Measurements from ENCODE around the gene VCAM1. TPM values are rescaled to one million over a fixed set of nuclear protein-coding genes. Genes with fewer than 3 reads are reported as not detected.
A peak's percentile ranks its signal among the peaks of the same experiment; 100 is the strongest.
"Not testable (repeated sequence)": the region's sequence is repeated elsewhere in the genome, so short reads cannot be mapped to it uniquely, and the experiment has no call there.

Gene VCAM1
- total RNA-seq, 1 experiment from 2014 or later = not detected

- Histone ChIP-seq H3K4me1 (ENCODE audit: insufficient read depth, low read length) (peaks cover 2% of the 10 kb centered on the region), H3K36me3 (ENCODE audit: low read depth, low read length) (no peaks in the 10 kb centered on the region), H4K20me1 (ENCODE audit: low read length) (no peaks in the 10 kb centered on the region), H3K9ac (ENCODE audit: low read length) (no peak overlapping the region), H3K9me2 (replicated peaks; ENCODE audit: low read length) (no peaks in the 10 kb centered on the region), H3K4me3 (ENCODE audit: low read length) (no peak overlapping the region), H3K79me2 (ENCODE audit: low read length) (no peaks in the 10 kb centered on the region), H3K4me2 (ENCODE audit: low read length) (no peak overlapping the region), H3K9me3 (ENCODE audit: low read length) (no peaks in the 10 kb centered on the region), H3K27ac (ENCODE audit: low read length) (no peak overlapping the region), H2AFZ (ENCODE audit: low read length) (no peak overlapping the region), H3K27me3 (ENCODE audit: low read length) (no peaks in the 10 kb centered on the region), H3F3A (ENCODE audit: low read length, unreplicated experiment) (no peaks in the 10 kb centered on the region)
- intact Hi-C loops (cut with micrococcal nuclease) = no loop called here
- no peak for ATAC-seq
- CTCF ChIA-PET = no interaction called here
- no peak for DNase-seq
- TF ChIP-seq CTCF (conservative IDR thresholded peaks at IDR 0.05; ENCODE audit: low read depth, low read length) (no peak), EZH2phosphoT487 (IDR thresholded peaks at IDR 0.05; ENCODE audit: borderline replicate concordance, low read length) (no peak), EZH2 (IDR thresholded peaks at IDR 0.05; ENCODE audit: low read length, unreplicated experiment) (no peak)
- no TSS peak for BruUV-seq (replicated peaks)
- POLR2A ChIA-PET (ENCODE audit: unreplicated experiment) = no interaction called here
Measured at GRCh38 chr1:100708476-100709062, 11.0 kb upstream of the VCAM1 start.

- ATAC-seq = no peak
- no peak overlapping the region for H2AFZ ChIP-seq (ENCODE audit: low read length)
- POLR2A ChIA-PET (ENCODE audit: unreplicated experiment) = no interaction called here
- no TSS peak for BruUV-seq (replicated peaks)
- CTCF ChIA-PET = no interaction called here
- H4K20me1 ChIP-seq (ENCODE audit: low read length) = no peaks in the 10 kb centered on the region
- no peaks in the 10 kb centered on the region for H3K79me2 ChIP-seq (ENCODE audit: low read length)
- H3K4me1 ChIP-seq (ENCODE audit: insufficient read depth, low read length) = peaks cover 12% of the 10 kb centered on the region
- H3K27ac ChIP-seq (ENCODE audit: low read length) = no peak overlapping the region
- H3F3A ChIP-seq (ENCODE audit: low read length, unreplicated experiment) = no peaks in the 10 kb centered on the region
- H3K4me3 ChIP-seq (ENCODE audit: low read length) = no peak overlapping the region
- H3K9ac ChIP-seq (ENCODE audit: low read length) = no peak overlapping the region
- no peaks in the 10 kb centered on the region for H3K27me3 ChIP-seq (ENCODE audit: low read length)
- no peaks in the 10 kb centered on the region for H3K36me3 ChIP-seq (ENCODE audit: low read depth, low read length)
- intact Hi-C loops (cut with micrococcal nuclease) = no loop called here
- no peaks in the 10 kb centered on the region for H3K9me3 ChIP-seq (ENCODE audit: low read length)
- DNase-seq = peak; percentile 40
- no peaks in the 10 kb centered on the region for H3K9me2 ChIP-seq (replicated peaks; ENCODE audit: low read length)
- H3K4me2 ChIP-seq (ENCODE audit: low read length) = no peak overlapping the region
- TF ChIP-seq EZH2 (IDR thresholded peaks at IDR 0.05; ENCODE audit: low read length, unreplicated experiment) (no peak), EZH2phosphoT487 (IDR thresholded peaks at IDR 0.05; ENCODE audit: borderline replicate concordance, low read length) (no peak), CTCF (conservative IDR thresholded peaks at IDR 0.05; ENCODE audit: low read depth, low read length) (no peak)
Measured at GRCh38 chr1:100710906-100711682, 8.4 kb upstream of the VCAM1 start.

GRCh38 chr1:100713027-100713426 is 6.5 kb upstream of the VCAM1 start:
- H3K27ac ChIP-seq (ENCODE audit: low read length) = not testable (repeated sequence)

More at GRCh38 chr1:100713027-100713426, 6.5 kb upstream of the VCAM1 start:
- POLR2A ChIA-PET (ENCODE audit: unreplicated experiment); H3K9ac ChIP-seq (ENCODE audit: low read length); H4K20me1 ChIP-seq (ENCODE audit: low read length); H3K36me3 ChIP-seq (ENCODE audit: low read depth, low read length); DNase-seq; H3F3A ChIP-seq (ENCODE audit: low read length, unreplicated experiment); H3K9me3 ChIP-seq (ENCODE audit: low read length); CTCF ChIA-PET; H3K79me2 ChIP-seq (ENCODE audit: low read length); H2AFZ ChIP-seq (ENCODE audit: low read length); H3K4me3 ChIP-seq (ENCODE audit: low read length); ATAC-seq; H3K9me2 ChIP-seq (replicated peaks; ENCODE audit: low read length); H3K4me2 ChIP-seq (ENCODE audit: low read length); BruUV-seq (replicated peaks); intact Hi-C loops (cut with micrococcal nuclease); H3K27me3 ChIP-seq (ENCODE audit: low read length): not testable (repeated sequence)
- peaks cover 12% of the 10 kb centered on the region for H3K4me1 ChIP-seq (ENCODE audit: insufficient read depth, low read length)
